Epithelial cell of proximal tubule (primary cell): Measurements from ENCODE around the gene MYO1F. TPM values are rescaled to one million over a fixed set of nuclear protein-coding genes. Genes with fewer than 3 reads are reported as not detected.
"Not testable (repeated sequence)": the region's sequence is repeated elsewhere in the genome, so short reads cannot be mapped to it uniquely, and the experiment has no call there.

Source experiments
- DNase-seq: peaks from one replicate; pipeline ENCODE4 v3.0.0-alpha.2; 2011; ENCODE audit warnings: low read depth
- H3K4me3 ChIP-seq: 2 replicates; pipeline ENCODE4 v1.5.1; 2011; ENCODE audit warnings: low read depth, mild to moderate bottlenecking, low read length
- CTCF ChIP-seq: conservative IDR thresholded peaks from 2 replicates; pipeline ENCODE4 v1.5.1; 2012; ENCODE audit warnings: low read depth, mild to moderate bottlenecking, low read length
- total RNA-seq: library from RNA; depleted of rRNA; stranded (reverse); fragments of >200 nt; gene quantifications from 2 replicates; pipeline ENCODE4 v1.2.3, GENCODE V29; 2015

The MYO1F gene
- total RNA-seq, 1 donor from 2014 or later, result 0.06 TPM

- H3K4me3 ChIP-seq, result no peak overlapping the region
- TF ChIP-seq CTCF, result no peak
- DNase-seq, result no peak
Observed at GRCh38 chr19:8575467-8575997, 1.7 kb downstream of the MYO1F start.

- not testable (repeated sequence) for DNase-seq, H3K4me3 ChIP-seq
Observed at GRCh38 chr19:8574619-8574922, 2.7 kb downstream of the MYO1F start.

GRCh38 chr19:8573316-8573715, 3.9 kb downstream of the MYO1F start:
- DNase-seq, result no peak
- no peak overlapping the region for H3K4me3 ChIP-seq
- TF ChIP-seq CTCF, result no peak

GRCh38 chr19:8571006-8571411, 6.2 kb downstream of the MYO1F start:
- no peak overlapping the region for H3K4me3 ChIP-seq
- no peak for TF ChIP-seq CTCF
- no peak for DNase-seq

GRCh38 chr19:8569066-8569771, 8.0 kb downstream of the MYO1F start:
- TF ChIP-seq CTCF, result no peak
- no peak overlapping the region for H3K4me3 ChIP-seq
- peak; percentile 45 for DNase-seq

- no peak overlapping the region for H3K4me3 ChIP-seq
- no peak for DNase-seq
- TF ChIP-seq CTCF, result no peak
Observed at GRCh38 chr19:8567522-8568172, 9.6 kb downstream of the MYO1F start.

GRCh38 chr19:8566855-8567254, 10.4 kb downstream of the MYO1F start:
- no peak overlapping the region for H3K4me3 ChIP-seq
- no peak for DNase-seq
- no peak for TF ChIP-seq CTCF

- H3K4me3 ChIP-seq, DNase-seq: not testable (repeated sequence)
Observed at GRCh38 chr19:8564866-8565265, 12.4 kb downstream of the MYO1F start.
